Adrenal gland (tissue), 12 donors: ENCODE results near the gene UVRAG. TPM values are rescaled to one million over a fixed set of nuclear protein-coding genes. Genes with fewer than 3 reads are reported as not detected.

Experiments
- DNase-seq, 7 donors: peaks; one replicate each; pipeline ENCODE4 v3.0.0-alpha.2; 2019 to 2020
- H3K27ac ChIP-seq, 5 donors: fragments of 200-600 bp; sonication (generic) in 4 of 5; 1 replicate in 3 of 5; 2 replicates in 2 of 5; pipeline versions ENCODE4 v1.5.1 to v1.8.0; 2016 to 2020; ENCODE audit warnings: mild to moderate bottlenecking in 1 of 5
- H3K27me3 ChIP-seq: fragments of 200-600 bp; 2 replicates; pipeline ENCODE4 v1.8.0; 2021
- H3K36me3 ChIP-seq, 2 donors: fragments of 200-600 bp; replicated peaks in 1 of 2; 1 replicate in 1 of 2; 2 replicates in 1 of 2; pipeline versions ENCODE4 v1.5.1 to v1.8.0; 2018 to 2022
- H3K4me1 ChIP-seq, 2 donors: fragments of 200-600 bp; replicated peaks in 1 of 2; 1 replicate in 1 of 2; 2 replicates in 1 of 2; pipeline versions ENCODE4 v1.5.1 to v1.8.0; 2018 to 2021
- H3K4me3 ChIP-seq, 4 donors: fragments of 200-600 bp; sonication (generic) in 3 of 4; one replicate each; pipeline ENCODE4 v1.5.1; 2016 to 2018
- H3K9me3 ChIP-seq, 3 donors: fragments of 200-600 bp; sonication (generic) in 1 of 3; replicated peaks in 1 of 3; 1 replicate in 2 of 3; 2 replicates in 1 of 3; pipeline versions ENCODE4 v1.5.1 to v1.8.0; 2016 to 2021
- CTCF ChIP-seq, 6 experiments: fragments of 450-650 bp in 4 of 6; fragments of 200-600 bp in 2 of 6; sonication (generic) in 1 of 6; IDR thresholded peaks; 1 replicate in 5 of 6; 2 replicates in 1 of 6; pipeline versions ENCODE4 v1.5.1 to v1.8.0; 2016 to 2021; ENCODE audit warnings: antibody characterized with exemption in 6 of 6, mild to moderate bottlenecking in 2 of 6, moderate library complexity in 1 of 6
- POLR2A ChIP-seq, 2 donors: fragments of 450-650 bp; IDR thresholded peaks; one replicate each; pipeline ENCODE4 v1.6.1; 2017; ENCODE audit warnings: antibody characterized with exemption in 2 of 2, mild to moderate bottlenecking in 2 of 2, moderate library complexity in 1 of 2
- WGBS, 4 donors: extraction: QIAGEN DNeasy Blood & Tissue Kit in 2 of 4; methylation state at CpG; one replicate each; pipeline versions ENCODE4 v1.1.5 to v1.1.7; 2013 to 2017; 5-methylcytosine and 5-hydroxymethylcytosine counted together
- intact Hi-C, 2 donors: fragments of 100-400 bp; cut with DNase I; formaldehyde crosslinking; loops; one replicate each; pipeline versions ENCODE4 v1.14.1 to v1.15.0; 2022 to 2023
- polyA plus RNA-seq, 3 donors: library from polyadenylated mRNA; stranded (reverse); fragments of 200-250 nt in 2 of 3; fragments of 350-450 nt in 1 of 3; fragmentation: Illumina TruSeq in 1 of 3; extraction: RNeasy Lipid Tissue Mini Kit (QIAGEN cat#74804) in 1 of 3; gene quantifications; one replicate each; pipeline ENCODE4 v1.2.3, GENCODE V29; 2013 to 2014
- total RNA-seq, 9 donors: library from RNA; depleted of rRNA in 4 of 9; stranded (reverse); fragments of >200 nt in 4 of 9; fragments of 120-200 nt in 1 of 9; fragmentation: NEBNext Ultra II Directional in 1 of 9; extraction: Animal tissue kit (Norgen Biotek cat#: 25700) in 1 of 9; gene quantifications; one replicate each; pipeline versions ENCODE4 v1.1.0 to v1.2.4, GENCODE V29; 2013 to 2023
- donor health status: healthy with polysubstance abuse.
- donor health status: Bipolar disorder and iron deficiency.
- donor health status: DM: yes; HTN: yes; CAD: no.
- donor health status: DM: no; HTN: no; CAD: no.
- donor health status: DM: no; HTN: no; CAD: no.
- donor health status: DM: yes; HTN: yes; CAD: no.

UVRAG gene
- total and polyA plus RNA-seq, 12 donors = 10.9 to 61.4 (median 28.5) TPM

GRCh38 chr11:76107971-76108370 lies 293.0 kb downstream of the UVRAG start:
- H3K4me3 ChIP-seq = no peak overlapping the region
- no peaks in the 10 kb centered on the region for H3K27me3 ChIP-seq
- H3K27ac ChIP-seq = no peak overlapping the region
- DNase-seq = no peak
- H3K36me3 ChIP-seq = no peaks in the 10 kb centered on the region
- peaks cover 0 to 6% of the 10 kb centered on the region in 2 donors for H3K4me1 ChIP-seq
- TF ChIP-seq POLR2A (IDR thresholded peaks at IDR 0.05) (no peak), CTCF (IDR thresholded peaks at IDR 0.05) (no peak)
- WGBS, 4 donors = 86 to 97% (median 89%) methylated on average over 3 of the region's 3 CpGs
- intact Hi-C loops = no loop called here
- H3K9me3 ChIP-seq = no peaks in the 10 kb centered on the region

DNA sequence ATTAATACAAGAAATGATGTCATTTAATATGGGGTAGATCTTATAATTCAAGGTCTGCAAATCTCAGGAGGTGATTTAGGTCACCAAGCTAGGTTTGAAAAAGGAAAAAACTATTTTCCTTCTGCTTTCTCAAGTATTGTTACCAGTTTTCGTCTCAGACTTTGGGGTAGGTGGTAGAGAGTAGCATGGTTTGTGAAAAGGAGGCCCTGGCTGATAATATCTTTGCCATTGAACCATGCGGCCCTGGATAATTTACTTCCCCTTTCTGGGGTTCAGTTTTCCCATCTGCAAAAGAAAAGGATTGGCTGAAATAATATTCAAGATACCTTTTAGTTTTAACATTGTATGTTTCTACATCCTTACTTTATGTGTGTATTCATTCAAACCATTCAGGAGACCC lies 299.2 kb downstream of the UVRAG start:
- no peaks in the 10 kb centered on the region for H3K27me3 ChIP-seq
- no peak overlapping the region for H3K27ac ChIP-seq
- intact Hi-C loops = no loop called here
- peaks cover 0 to 12% of the 10 kb centered on the region in 2 donors for H3K4me1 ChIP-seq
- TF ChIP-seq POLR2A (IDR thresholded peaks at IDR 0.05) = no peak
- TF ChIP-seq CTCF (IDR thresholded peaks at IDR 0.05) = no peak
- no peaks in the 10 kb centered on the region for H3K9me3 ChIP-seq
- H3K4me3 ChIP-seq = no peak overlapping the region
- no peaks in the 10 kb centered on the region for H3K36me3 ChIP-seq
- WGBS, 4 donors = 83 to 93% (median 91%) methylated on average over 2 of the region's 2 CpGs
- no peak for DNase-seq

DNA sequence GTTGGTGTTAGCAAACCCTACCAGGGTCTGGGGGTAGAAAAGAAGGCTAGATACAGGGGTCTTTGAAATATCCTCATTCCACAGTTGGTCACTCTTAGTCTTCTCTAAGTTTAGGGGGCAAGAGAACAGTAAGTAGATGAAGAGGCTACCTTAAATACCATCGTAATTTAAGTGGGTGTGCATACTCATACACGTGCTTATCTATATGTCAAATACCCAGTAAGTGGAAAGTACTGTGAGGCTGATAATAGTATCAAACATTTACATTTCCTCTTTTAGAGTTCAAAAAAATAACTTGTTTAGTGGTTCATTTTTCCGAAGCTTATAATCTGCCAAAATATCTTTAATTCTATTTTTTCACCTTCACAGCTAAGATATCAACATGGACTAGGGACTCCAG lies 300.5 kb downstream of the UVRAG start:
- intact Hi-C loops = no loop called here
- H3K36me3 ChIP-seq = no peaks in the 10 kb centered on the region
- DNase-seq = no peak
- no peaks in the 10 kb centered on the region for H3K27me3 ChIP-seq
- H3K4me1 ChIP-seq = peaks cover 0 to 26% of the 10 kb centered on the region in 2 donors
- no peak for TF ChIP-seq CTCF (IDR thresholded peaks at IDR 0.05)
- TF ChIP-seq POLR2A (IDR thresholded peaks at IDR 0.05) = no peak
- H3K4me3 ChIP-seq = no peak overlapping the region
- WGBS, 4 donors = 89 to 94% (median 90%) methylated on average over 3 of the region's 3 CpGs
- no peak overlapping the region for H3K27ac ChIP-seq
- H3K9me3 ChIP-seq = no peaks in the 10 kb centered on the region

- 60 to 70% (median 63%) methylated on average over 2 of the region's 2 CpGs for WGBS, 4 donors
- no peaks in the 10 kb centered on the region for H3K27me3 ChIP-seq
- H3K4me3 ChIP-seq = no peak overlapping the region
- no peak for TF ChIP-seq POLR2A (IDR thresholded peaks at IDR 0.05)
- no peak for TF ChIP-seq CTCF (IDR thresholded peaks at IDR 0.05)
- H3K36me3 ChIP-seq = no peaks in the 10 kb centered on the region
- DNase-seq = no peak
- no peaks in the 10 kb centered on the region for H3K9me3 ChIP-seq
- intact Hi-C loops = no loop called here
- peaks cover 0 to 31% of the 10 kb centered on the region in 2 donors for H3K4me1 ChIP-seq
- H3K27ac ChIP-seq = no peak overlapping the region
Measured at GRCh38 chr11:76119032-76119431, 304.0 kb downstream of the UVRAG start.
